Central memory CD8-positive, alpha-beta T cell (primary cell): ENCODE measurements around the gene DLGAP1.
"Not testable (repeated sequence)": the region's sequence is repeated elsewhere in the genome, so short reads cannot be mapped to it uniquely, and the experiment has no call there.

Experiments used
- ATAC-seq: fragments of 150-1000 bp; cut with Tn5 transposase; replicated peaks from 2 replicates; pipeline ENCODE4 v1.10.0; 2022; ENCODE audit warnings: mild to moderate bottlenecking, moderate FRiP score, moderate number of reproducible peaks; ENCODE audit not compliant: poor library complexity, severe bottlenecking; ENCODE audit errors: extremely low read depth
- DNase-seq, 2 donors: peaks; one replicate each; pipeline ENCODE4 v3.0.0; 2021; ENCODE audit warnings: low spot score in 2 of 2
- H3K27ac Mint-ChIP-seq: one replicate; pipeline ENCODE4 v1.8.0; 2022; ENCODE audit warnings: low read depth, mild to moderate bottlenecking, moderate library complexity, mixed read lengths
- H3K27me3 Mint-ChIP-seq: one replicate; pipeline ENCODE4 v1.8.0; 2022; ENCODE audit warnings: mixed read lengths
- H3K36me3 Mint-ChIP-seq: one replicate; pipeline ENCODE4 v1.8.0; 2022; ENCODE audit warnings: mild to moderate bottlenecking, moderate library complexity, mixed read lengths; ENCODE audit not compliant: insufficient read depth
- H3K4me1 Mint-ChIP-seq: one replicate; pipeline ENCODE4 v1.8.0; 2022; ENCODE audit warnings: mixed read lengths
- H3K4me3 Mint-ChIP-seq: one replicate; pipeline ENCODE4 v1.8.0; 2022; ENCODE audit warnings: mild to moderate bottlenecking, moderate library complexity, mixed read lengths
- H3K9me3 Mint-ChIP-seq: one replicate; pipeline ENCODE4 v1.8.0; 2022; ENCODE audit warnings: mixed read lengths

The DLGAP1 gene

DNA sequence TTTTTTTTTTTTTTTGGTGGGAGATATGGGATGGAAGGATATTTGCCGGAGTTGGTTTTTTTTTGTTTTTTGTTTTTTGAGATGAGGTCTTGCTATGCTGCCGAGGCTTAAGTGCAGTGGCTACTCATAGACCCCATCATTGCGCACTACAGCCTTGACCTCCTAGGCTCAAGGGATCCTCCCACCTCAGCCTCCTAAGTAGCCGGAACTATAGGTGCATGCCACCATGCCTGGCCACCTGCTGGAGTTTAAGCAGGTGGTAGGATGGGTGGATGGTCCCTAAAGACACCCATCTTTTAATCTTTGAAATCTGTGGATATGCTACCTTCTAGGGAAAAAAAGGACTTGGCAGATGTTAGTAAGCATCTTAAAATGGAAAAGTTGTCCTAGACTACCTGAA is 835.4 kb downstream of the DLGAP1 start:
- ATAC-seq, result no peak
- Mint-ChIP-seq H3K9me3 (no peaks in the 10 kb centered on the region), H3K36me3 (peaks cover 2% of the 10 kb centered on the region)

DNA sequence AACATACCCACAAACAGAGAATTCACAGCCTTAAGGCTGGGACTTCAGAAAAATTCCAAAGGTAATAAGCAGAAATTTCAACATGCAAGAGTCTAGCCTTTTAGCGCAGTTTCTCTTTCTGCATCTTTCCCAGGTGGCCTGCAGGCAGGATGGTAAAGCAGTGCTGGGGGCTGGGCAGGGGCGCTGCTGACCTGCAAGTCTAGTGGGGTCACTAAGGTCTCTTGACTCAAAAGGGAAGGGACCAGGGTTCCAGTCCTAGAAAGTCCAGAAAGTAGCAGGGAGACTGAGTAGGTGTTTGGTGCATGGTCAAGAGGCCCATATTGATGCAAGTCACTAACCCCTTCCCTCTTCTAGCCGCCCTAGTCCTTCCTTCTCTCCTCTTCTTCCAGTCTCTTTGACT is 835.9 kb downstream of the DLGAP1 start:
- Mint-ChIP-seq H3K27ac (no peak overlapping the region), H3K4me3 (no peak overlapping the region), H3K27me3 (no peaks in the 10 kb centered on the region), H3K4me1 (no peaks in the 10 kb centered on the region), H3K9me3 (no peaks in the 10 kb centered on the region), H3K36me3 (no peaks in the 10 kb centered on the region)
- DNase-seq, result no peak
- ATAC-seq, result no peak

More for the DNA sequence above, 835.4 kb downstream of the DLGAP1 start:
- H3K27ac Mint-ChIP-seq, result no peak overlapping the region
- H3K27me3 Mint-ChIP-seq, result no peaks in the 10 kb centered on the region
- H3K4me3 Mint-ChIP-seq, result no peak overlapping the region
- no peak for DNase-seq
- H3K4me1 Mint-ChIP-seq, result peaks cover 4% of the 10 kb centered on the region

DNA sequence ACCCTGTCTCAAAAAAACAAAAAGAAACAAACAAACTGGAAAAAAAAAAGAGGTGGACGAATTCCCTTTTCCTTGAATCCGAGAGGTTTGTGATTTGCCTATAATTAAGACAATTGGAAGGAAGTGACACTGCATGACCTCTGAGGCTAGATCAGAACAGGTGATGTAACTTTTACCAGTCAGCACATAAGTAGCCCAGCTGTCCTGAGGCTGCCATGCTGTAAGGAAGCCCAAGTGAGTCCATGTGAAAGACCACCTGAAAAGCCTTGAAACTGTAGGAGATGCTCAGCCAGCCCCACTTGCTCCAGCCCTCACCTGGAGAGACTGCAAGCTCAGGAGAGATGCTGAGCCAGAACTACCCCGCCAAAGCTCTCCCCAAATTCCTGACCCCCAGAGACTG is 838.4 kb downstream of the DLGAP1 start:
- Mint-ChIP-seq H3K4me3 (no peak overlapping the region), H3K4me1 (no peaks in the 10 kb centered on the region), H3K27me3 (no peaks in the 10 kb centered on the region), H3K36me3 (no peaks in the 10 kb centered on the region), H3K27ac (no peak overlapping the region), H3K9me3 (no peaks in the 10 kb centered on the region)
- DNase-seq (no peak), ATAC-seq (no peak)

DNA sequence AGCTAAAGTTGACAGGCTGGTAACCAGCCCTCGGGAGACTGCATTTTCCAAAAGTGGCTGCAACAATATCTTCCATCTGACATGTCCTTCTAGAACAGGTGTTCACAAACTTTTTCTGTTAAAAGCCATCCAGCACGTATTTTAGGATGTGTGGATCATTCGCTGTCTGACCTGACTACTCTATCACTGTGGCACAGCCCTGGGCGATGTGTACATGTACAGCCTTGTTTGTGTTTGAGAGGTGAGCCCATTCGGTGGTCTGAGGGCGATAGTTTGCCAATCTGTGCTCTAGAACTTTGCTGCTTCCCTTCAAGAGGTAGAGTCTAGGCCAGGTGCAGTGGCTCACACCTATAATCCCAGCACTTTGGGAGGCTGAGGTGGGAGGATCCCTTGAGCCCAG is 839.0 kb downstream of the DLGAP1 start:
- H3K4me1 Mint-ChIP-seq, result no peaks in the 10 kb centered on the region
- H3K27ac Mint-ChIP-seq, result no peak overlapping the region
- H3K4me3 Mint-ChIP-seq, result no peak overlapping the region
- H3K27me3 Mint-ChIP-seq, result no peaks in the 10 kb centered on the region
- DNase-seq (no peak), ATAC-seq (no peak)
- H3K9me3 Mint-ChIP-seq, result no peaks in the 10 kb centered on the region
- no peaks in the 10 kb centered on the region for H3K36me3 Mint-ChIP-seq

DNA sequence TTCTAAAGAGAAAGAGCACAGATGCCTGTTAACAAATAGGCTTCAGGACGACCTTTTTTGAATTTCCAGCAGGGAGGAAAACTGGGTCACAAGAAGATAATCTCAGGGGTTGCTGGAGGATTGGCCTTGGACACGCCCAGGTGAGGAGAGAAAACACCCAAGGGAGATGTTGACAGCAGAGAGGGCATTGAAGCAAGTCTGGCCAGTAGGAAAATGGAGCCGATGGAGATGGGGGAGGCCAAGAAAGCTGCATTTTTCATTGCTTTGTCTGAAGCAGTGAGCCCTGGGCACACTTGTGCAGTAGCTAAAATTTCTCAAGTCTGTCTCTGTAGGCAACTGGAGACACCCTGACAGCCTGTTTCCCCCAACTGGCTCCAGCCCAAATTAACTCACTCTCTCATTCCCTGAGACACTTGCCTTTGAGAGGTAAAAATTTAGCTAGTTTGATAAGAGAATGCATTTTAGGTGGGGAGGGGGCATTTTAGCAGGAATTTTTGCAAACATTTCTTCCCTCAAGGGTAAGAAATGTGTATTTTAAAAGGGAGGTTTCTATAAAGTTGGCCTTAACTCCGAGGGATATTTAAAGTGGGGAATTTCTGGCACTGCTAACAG is 839.6 kb downstream of the DLGAP1 start:
- ATAC-seq, result no peak
- Mint-ChIP-seq H3K4me3 (no peak overlapping the region), H3K4me1 (no peaks in the 10 kb centered on the region), H3K36me3 (no peaks in the 10 kb centered on the region), H3K27ac (no peak overlapping the region), H3K27me3 (no peaks in the 10 kb centered on the region), H3K9me3 (no peaks in the 10 kb centered on the region)
- no peak for DNase-seq

DNA sequence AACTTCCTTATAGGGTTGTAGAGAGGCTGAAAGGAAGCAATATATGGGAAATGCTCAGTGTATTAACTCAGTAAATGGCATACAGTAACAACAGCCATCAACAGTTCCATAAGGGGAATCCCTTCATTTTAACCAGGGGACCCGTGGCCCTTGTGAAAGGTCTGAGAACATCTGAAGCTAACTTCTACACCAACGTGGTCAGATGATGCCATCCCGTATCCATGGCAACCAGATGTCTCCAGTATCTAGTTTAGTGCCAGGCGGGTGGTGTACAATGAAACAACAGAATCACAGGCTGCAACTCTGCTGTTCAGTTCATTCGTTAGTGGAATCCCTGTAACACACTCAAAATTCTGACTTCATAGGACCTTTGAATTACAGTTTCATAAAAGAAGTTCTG is 842.8 kb downstream of the DLGAP1 start:
- peaks cover 2% of the 10 kb centered on the region for H3K36me3 Mint-ChIP-seq
- H3K4me3 Mint-ChIP-seq, result no peak overlapping the region
- no peaks in the 10 kb centered on the region for H3K9me3 Mint-ChIP-seq
- no peak overlapping the region for H3K27ac Mint-ChIP-seq
- no peaks in the 10 kb centered on the region for H3K27me3 Mint-ChIP-seq
- H3K4me1 Mint-ChIP-seq, result peaks cover 6% of the 10 kb centered on the region
- ATAC-seq (no peak), DNase-seq (no peak)

DNA sequence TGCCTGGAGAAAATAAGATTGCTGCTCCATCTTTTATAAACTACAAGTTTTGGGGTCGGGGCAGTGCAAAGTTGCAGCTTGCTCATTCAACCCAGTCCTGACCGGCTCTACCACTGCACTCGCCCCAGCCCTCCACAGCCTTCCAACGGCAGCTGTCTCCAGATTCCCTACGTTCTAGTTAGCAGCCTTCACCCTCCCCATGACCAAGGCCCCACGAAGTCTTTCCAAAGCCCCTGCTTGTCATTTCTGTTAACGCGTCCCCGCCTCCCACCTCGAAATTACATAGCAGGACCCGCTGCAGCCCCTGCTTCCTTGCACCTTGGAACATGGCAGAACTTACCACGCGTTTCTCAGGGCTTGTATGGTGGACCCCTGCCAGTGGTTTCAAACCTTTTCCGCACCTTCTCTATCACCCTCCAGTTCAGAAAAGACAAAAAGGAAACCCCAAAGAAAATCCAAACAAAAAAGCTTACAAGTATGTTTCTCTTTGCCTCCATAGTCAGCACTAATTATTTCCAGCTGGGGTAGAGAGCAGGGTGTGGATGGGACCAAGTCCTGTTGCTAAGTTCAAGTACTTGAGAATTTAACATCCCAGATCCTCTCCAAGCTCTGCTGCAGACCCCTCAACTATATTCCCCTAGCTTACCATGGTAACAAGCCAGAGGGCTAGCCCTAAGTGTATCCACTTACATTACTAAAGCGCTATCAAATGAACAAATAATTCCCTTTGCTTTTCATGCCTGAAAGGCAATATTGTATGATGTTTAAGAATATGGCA is 843.6 kb downstream of the DLGAP1 start:
- Mint-ChIP-seq H3K4me1 (peaks cover 6% of the 10 kb centered on the region), H3K27ac (no peak overlapping the region)

DNA sequence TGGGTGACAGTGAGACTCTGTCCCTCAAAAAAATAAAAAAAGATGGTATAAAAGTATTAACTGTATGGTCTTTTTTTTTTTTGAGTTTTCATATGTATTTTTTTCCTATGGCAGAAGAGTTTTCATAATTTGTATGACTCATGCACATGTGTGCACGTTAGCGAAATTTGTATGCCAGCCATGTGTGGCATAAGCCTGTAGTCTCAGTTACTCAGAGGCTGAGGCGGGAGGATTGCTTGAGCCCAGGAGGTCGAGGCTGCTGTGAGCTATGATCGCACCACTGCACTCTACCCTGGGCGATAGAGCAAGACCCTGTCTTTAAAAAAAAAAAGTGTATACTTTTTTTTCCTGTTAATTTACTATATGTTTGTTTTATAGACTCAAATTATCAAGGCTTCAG is 844.3 kb downstream of the DLGAP1 start:
- Mint-ChIP-seq H3K27me3 (no peaks in the 10 kb centered on the region), H3K27ac (no peak overlapping the region), H3K36me3 (peaks cover 4% of the 10 kb centered on the region), H3K4me1 (peaks cover 6% of the 10 kb centered on the region), H3K9me3 (no peaks in the 10 kb centered on the region), H3K4me3 (no peak overlapping the region)
- ATAC-seq (no peak), DNase-seq (no peak)

More for the DNA sequence above, 843.6 kb downstream of the DLGAP1 start:
- DNase-seq (no peak), ATAC-seq (no peak)
- no peaks in the 10 kb centered on the region for H3K9me3 Mint-ChIP-seq
- H3K27me3 Mint-ChIP-seq, result no peaks in the 10 kb centered on the region
- peaks cover 4% of the 10 kb centered on the region for H3K36me3 Mint-ChIP-seq
- H3K4me3 Mint-ChIP-seq, result no peak overlapping the region

DNA sequence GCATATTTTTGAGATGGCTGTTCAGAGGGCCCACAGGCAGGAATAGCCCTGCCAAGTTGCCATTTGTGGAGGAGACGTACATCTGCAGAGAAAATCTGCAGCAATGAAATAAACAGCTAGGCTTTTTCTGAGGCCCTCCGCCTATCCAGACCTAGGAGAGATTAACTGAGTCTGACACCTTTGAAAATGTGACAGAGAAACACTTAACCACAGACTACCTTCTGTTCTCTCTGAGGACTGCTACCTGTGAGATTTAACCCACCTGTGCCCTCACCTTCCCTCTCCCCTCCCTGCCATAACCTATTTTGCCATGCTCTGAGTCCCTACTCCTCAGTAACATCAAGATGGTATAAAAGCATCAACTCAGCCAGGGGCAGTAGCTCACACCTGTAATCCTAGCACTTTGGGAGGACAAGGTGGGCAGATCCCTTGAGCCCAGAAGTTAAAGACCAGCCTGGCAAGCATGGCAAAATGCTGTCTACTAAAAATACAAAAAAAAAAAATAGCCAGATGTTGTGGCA is 844.9 kb downstream of the DLGAP1 start:
- Mint-ChIP-seq H3K4me3 (no peak overlapping the region), H3K9me3 (no peaks in the 10 kb centered on the region), H3K36me3 (peaks cover 4% of the 10 kb centered on the region), H3K4me1 (peaks cover 6% of the 10 kb centered on the region), H3K27ac (no peak overlapping the region), H3K27me3 (no peaks in the 10 kb centered on the region)
- peak; percentile 45 for ATAC-seq
- no peak for DNase-seq

DNA sequence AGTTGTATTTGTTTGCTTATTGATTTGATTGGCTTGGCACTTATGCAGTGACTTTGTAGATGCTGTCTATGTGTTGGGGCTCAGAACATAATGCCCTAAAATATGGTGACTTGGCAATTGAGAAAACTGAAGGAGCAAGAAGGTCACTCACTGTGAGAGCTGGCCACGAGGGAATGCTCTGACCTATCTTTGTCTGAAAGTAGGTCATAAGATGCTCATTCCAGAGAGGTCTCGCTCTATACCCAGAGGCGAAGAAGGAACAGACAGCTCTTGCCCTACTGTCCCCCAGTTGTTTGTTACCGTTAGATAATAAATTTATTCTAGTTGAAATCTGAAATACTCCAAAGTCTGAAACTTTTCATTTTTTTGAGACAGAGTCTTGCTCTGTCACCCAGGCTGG is 846.6 kb downstream of the DLGAP1 start:
- no peaks in the 10 kb centered on the region for H3K9me3 Mint-ChIP-seq
- H3K4me3 Mint-ChIP-seq, result no peak overlapping the region
- ATAC-seq (no peak), DNase-seq (no peak)
- H3K27me3 Mint-ChIP-seq, result no peaks in the 10 kb centered on the region
- no peak overlapping the region for H3K27ac Mint-ChIP-seq
- peaks cover 6% of the 10 kb centered on the region for H3K4me1 Mint-ChIP-seq
- peaks cover 4% of the 10 kb centered on the region for H3K36me3 Mint-ChIP-seq

DNA sequence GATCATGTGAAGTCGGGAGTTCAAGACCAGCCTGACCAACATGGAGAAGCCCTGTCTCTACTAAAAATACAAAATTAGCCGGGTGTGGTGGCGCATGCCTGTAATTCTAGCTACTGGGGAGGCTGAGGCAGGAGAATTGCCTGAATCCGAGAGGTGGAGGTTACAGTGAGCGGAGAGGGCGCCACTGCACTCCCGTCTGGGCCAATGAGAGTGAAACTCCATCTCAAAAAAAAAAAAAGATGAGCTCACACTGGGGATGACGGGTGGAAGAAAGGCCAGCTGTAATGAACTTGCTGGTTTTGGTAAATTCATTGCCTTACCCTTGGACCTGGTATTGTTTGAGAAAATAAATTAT is 847.0 kb downstream of the DLGAP1 start:
- not testable (repeated sequence) for H3K27me3 Mint-ChIP-seq, H3K27ac Mint-ChIP-seq

DNA sequence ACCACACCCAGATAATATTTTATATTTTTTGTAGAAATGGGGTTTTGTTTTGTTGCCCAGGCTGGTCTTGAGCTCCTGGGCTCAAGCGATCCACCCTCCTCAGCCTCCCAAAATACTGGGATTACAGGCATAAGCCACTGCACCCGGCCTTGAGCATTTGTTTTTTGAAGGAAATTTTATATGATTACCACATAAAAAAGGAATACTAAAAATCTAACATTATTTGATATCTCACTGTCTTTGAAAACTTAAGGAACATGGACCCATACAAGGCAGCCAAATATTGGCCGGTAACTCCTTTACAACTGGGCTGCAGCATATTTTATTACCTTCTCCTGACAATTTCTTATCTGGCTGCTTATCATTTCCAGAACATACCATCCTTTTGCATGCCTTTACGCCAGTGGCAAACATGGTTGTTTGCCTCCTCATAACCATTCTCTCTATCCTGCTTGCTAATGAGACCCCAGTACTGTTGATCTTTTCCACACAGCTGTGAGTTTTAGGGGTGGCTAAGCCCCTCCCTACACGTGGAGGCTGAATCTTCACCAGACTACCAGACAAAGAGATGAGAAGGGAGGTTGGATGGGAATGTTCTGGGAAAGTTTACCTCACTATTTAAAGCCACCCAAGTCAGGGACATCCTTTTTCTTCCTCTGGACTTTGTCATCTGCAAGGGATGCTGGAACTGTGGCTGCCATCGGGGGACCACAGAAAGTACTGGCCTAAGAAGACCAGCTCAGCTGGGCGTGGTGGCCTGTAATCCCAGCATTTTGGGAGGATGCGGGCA is 847.6 kb downstream of the DLGAP1 start:
- Mint-ChIP-seq H3K4me1 (peaks cover 6% of the 10 kb centered on the region), H3K27ac (no peak overlapping the region), H3K9me3 (no peaks in the 10 kb centered on the region), H3K27me3 (no peaks in the 10 kb centered on the region), H3K36me3 (peaks cover 4% of the 10 kb centered on the region), H3K4me3 (peak overlapping the region; percentile 25)
- DNase-seq (no peak), ATAC-seq (no peak)

More for the DNA sequence above, 847.0 kb downstream of the DLGAP1 start:
- not testable (repeated sequence) for DNase-seq, ATAC-seq, H3K4me3 Mint-ChIP-seq, H3K36me3 Mint-ChIP-seq, H3K9me3 Mint-ChIP-seq, H3K4me1 Mint-ChIP-seq
